Activated naive CD8-positive, alpha-beta T cell (primary cell): Measurements from ENCODE around the gene ICAM5.

Experiments
- H3K27ac Mint-ChIP-seq: one replicate; pipeline ENCODE4 v1.8.0; 2021; ENCODE audit warnings: mixed read lengths
- H3K27me3 Mint-ChIP-seq: one replicate; pipeline ENCODE4 v1.8.0; 2021; ENCODE audit warnings: mixed read lengths
- H3K36me3 Mint-ChIP-seq: one replicate; pipeline ENCODE4 v1.8.0; 2021; ENCODE audit warnings: mixed read lengths
- H3K4me1 Mint-ChIP-seq: one replicate; pipeline ENCODE4 v1.8.0; 2021; ENCODE audit warnings: low read depth, mixed read lengths
- H3K4me3 Mint-ChIP-seq: one replicate; pipeline ENCODE4 v1.8.0; 2021; ENCODE audit warnings: mild to moderate bottlenecking, mixed read lengths
- H3K9me3 Mint-ChIP-seq: one replicate; pipeline ENCODE4 v1.8.0; 2021; ENCODE audit warnings: low read depth, mixed read lengths

The ICAM5 gene

DNA sequence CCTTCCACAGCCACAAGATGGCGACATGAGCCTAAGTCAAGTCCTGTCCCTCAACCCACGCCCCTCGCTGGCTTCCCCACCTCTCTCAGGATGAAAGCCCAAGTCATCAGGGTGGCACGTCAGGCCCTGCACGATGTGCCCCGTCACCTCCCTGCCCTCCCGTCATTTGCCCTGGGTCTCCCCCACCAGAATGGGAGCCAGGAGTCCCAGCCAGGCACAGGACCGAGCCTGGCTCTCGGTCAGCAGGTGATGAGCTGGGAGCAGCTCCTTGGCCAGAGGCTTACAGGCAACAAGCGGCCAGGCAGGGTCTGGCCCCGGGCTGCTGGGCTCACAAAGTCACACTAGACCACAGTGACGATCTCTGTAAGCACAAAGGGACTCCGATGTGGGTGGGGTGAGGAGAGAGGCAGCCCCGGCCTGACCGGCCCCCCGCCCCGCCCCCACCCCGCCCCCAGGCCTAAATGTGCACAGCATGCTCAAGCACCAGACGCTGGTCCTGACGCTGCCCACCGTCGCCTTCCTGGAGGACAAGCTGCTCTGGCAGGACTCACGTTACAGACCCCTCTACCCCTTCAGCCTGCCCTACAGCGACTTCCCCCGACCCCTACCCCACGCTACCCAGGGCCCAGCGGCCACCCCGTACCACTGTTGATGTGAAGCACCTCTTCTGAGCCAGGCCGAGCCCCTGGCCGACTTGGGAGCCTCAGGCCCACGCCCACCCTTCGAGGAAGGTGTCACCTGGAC is 30.4 kb upstream of the ICAM5 start:
- Mint-ChIP-seq H3K27me3 (no peaks in the 10 kb centered on the region), H3K4me1 (peaks cover 19% of the 10 kb centered on the region), H3K27ac (peak overlapping the region; percentile 58), H3K4me3 (no peak overlapping the region), H3K36me3 (peaks cover 7% of the 10 kb centered on the region), H3K9me3 (no peaks in the 10 kb centered on the region)

DNA sequence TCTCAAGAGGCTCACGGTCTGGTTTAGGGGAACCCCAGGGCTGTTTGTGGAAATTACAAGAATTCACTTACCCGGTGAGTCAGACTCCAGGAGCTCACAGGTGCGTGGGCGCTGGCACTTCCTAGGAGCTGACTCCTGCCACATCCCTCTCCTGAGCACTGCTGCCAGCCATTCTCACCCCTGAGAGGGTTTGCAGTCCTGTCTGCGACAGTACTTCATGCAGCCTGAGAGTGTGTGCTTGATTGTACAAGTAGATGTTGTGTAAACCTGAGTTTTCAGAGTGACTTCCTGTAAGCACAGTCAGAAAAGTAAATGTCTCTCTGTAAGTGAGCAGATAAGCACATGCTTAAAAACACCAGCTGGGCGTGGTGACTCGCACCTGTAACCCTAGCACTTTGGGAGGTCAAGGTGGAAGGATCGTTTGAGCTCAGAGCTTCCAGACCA is 29.6 kb upstream of the ICAM5 start:
- H3K36me3 Mint-ChIP-seq, result peaks cover 6% of the 10 kb centered on the region

DNA sequence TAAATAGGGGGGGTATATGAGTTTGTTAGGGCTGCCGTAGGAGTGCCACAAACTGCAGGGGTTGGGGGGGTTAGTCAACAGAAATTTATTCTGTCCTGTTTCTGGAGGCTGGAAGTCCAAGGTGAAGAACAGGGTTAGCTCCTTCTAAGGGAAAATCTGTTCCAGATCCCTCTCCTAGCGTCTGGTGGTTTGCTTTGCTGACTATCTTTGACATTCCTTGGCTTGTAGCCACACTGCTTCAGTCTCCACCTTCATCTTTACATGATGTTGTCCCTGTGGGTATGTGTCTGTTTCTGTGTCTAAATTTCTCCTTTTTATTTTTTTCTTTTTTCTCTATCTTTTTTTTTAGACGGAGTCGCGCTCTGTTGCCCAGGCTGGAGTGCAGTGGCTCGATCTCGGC is 27.0 kb upstream of the ICAM5 start:
- Mint-ChIP-seq H3K4me1 (peaks cover 17% of the 10 kb centered on the region), H3K4me3 (no peak overlapping the region), H3K9me3 (no peaks in the 10 kb centered on the region), H3K27ac (no peak overlapping the region), H3K27me3 (no peaks in the 10 kb centered on the region), H3K36me3 (no peaks in the 10 kb centered on the region)

More for the DNA sequence above, 29.6 kb upstream of the ICAM5 start:
- Mint-ChIP-seq H3K9me3 (no peaks in the 10 kb centered on the region), H3K27ac (peak overlapping the region; percentile 83), H3K27me3 (no peaks in the 10 kb centered on the region), H3K4me1 (peaks cover 19% of the 10 kb centered on the region), H3K4me3 (peak overlapping the region; percentile 52)

DNA sequence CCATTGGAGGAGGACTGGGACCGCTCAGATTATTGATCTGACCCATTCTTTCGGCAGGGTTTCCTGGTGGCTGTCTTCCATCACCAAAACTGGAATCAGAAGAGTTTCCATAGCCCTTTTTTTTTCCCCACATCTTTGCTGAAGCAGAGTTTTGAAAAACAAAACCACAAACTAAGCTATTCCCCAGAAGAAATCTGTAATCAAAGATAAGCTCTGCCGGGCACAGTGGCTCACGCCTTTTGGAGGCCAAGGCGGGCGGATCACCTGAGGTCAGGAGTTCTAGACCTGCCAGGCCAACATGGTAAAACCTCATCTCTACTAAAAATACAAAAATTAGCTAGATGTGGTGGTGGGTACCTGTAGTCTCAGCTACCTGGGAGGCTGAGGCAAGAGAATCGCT is 23.0 kb upstream of the ICAM5 start:
- no peaks in the 10 kb centered on the region for H3K36me3 Mint-ChIP-seq
- H3K4me3 Mint-ChIP-seq, result no peak overlapping the region
- no peak overlapping the region for H3K27ac Mint-ChIP-seq
- H3K4me1 Mint-ChIP-seq, result peaks cover 5% of the 10 kb centered on the region
- no peaks in the 10 kb centered on the region for H3K9me3 Mint-ChIP-seq
- no peaks in the 10 kb centered on the region for H3K27me3 Mint-ChIP-seq

DNA sequence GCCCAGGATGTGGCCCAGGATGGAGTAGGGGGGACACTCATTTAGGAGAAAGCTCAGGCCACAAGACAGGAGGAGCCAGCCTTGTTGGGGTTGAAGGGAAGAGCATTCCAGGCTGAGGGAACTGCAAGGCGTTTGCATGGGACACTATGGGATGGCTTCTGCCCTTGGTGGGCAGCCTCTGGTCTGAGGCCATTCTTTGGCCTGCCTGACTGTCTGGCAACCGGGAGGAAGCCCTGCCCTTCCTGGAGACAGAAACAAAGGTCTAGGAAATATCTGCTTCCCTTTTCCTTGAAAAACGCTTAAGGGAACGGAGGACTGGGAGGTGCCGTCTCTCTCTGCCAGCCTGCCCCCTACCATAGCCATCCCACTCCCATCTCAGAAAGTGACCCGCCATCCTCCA is 21.7 kb upstream of the ICAM5 start:
- Mint-ChIP-seq H3K9me3 (no peaks in the 10 kb centered on the region), H3K4me1 (peaks cover 12% of the 10 kb centered on the region), H3K4me3 (no peak overlapping the region), H3K36me3 (no peaks in the 10 kb centered on the region), H3K27me3 (no peaks in the 10 kb centered on the region), H3K27ac (no peak overlapping the region)

DNA sequence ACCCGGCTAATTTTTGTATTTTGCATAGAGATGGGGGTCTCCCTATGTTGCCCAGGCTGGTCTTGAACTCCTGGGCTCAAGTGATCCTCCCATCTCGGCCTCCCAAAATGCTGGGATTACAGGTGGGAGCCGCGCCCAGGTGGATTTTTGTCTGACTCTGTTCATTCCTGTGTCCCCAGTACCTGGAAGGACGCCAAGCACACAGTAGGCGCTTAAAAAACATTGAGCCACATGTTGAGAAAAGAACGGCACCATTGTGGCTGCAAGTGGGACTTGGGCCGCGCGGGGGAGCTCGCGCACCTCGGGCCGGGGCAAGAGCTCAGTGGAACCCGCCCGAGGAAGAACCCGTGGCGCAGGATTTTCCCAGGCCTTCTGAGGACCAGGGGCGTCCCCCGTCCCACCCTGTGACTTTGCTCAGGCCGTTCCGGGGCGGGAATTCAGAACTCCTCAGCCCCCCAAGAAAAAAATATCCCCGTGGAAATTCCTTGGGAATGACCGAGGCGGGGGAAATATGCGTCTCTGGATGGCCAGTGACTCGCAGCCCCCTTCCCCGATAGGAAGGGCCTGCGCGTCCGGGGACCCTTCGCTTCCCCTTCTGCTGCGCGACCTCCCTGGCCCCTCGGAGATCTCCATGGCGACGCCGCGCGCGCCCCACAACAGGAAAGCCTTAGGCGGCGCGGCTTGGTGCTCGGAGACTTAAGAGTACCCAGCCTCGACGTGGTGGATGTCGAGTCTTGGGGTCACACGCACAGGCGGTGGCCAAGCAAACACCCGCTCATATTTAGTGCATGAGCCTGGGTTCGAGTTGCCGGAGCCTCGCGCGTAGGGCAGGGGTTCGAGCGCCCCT is 20.2 kb upstream of the ICAM5 start:
- peak overlapping the region; percentile 81 for H3K4me3 Mint-ChIP-seq
- no peaks in the 10 kb centered on the region for H3K9me3 Mint-ChIP-seq
- H3K27me3 Mint-ChIP-seq, result no peaks in the 10 kb centered on the region
- H3K27ac Mint-ChIP-seq, result no peak overlapping the region
- peaks cover 14% of the 10 kb centered on the region for H3K4me1 Mint-ChIP-seq
- H3K36me3 Mint-ChIP-seq, result peaks cover under 1% of the 10 kb centered on the region

DNA sequence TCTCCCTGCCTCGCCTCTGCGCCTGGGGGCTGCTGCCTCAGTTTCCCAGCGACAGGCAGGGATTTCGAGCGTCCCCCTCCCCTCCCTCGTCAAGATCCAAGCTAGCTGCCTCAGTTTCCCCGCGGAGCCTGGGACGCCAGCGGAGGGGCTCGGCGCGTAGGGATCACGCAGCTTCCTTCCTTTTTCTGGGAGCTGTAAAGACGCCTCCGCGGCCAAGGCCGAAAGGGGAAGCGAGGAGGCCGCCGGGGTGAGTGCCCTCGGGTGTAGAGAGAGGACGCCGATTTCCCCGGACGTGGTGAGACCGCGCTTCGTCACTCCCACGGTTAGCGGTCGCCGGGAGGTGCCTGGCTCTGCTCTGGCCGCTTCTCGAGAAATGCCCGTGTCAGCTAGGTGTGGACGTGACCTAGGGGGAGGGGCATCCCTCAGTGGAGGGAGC is 19.6 kb upstream of the ICAM5 start:
- Mint-ChIP-seq H3K36me3 (peaks cover 4% of the 10 kb centered on the region), H3K4me1 (peaks cover 14% of the 10 kb centered on the region), H3K27me3 (no peaks in the 10 kb centered on the region), H3K4me3 (peak overlapping the region; percentile 81), H3K9me3 (no peaks in the 10 kb centered on the region), H3K27ac (peak overlapping the region; percentile 54)

DNA sequence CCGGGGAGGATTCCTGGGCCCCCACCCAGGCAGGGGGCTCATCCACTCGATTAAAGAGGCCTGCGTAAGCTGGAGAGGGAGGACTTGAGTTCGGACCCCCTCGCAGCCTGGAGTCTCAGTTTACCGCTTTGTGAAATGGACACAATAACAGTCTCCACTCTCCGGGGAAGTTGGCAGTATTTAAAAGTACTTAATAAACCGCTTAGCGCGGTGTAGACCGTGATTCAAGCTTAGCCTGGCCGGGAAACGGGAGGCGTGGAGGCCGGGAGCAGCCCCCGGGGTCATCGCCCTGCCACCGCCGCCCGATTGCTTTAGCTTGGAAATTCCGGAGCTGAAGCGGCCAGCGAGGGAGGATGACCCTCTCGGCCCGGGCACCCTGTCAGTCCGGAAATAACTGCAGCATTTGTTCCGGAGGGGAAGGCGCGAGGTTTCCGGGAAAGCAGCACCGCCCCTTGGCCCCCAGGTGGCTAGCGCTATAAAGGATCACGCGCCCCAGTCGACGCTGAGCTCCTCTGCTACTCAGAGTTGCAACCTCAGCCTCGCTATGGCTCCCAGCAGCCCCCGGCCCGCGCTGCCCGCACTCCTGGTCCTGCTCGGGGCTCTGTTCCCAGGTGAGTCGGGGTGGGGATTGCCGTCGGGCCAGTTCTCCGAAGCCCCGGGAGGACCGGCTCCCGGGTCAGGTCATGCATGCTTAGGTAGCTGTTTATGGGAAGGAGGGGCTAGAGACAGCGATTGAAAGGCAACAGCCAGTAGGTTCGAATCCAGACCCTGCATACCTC is 18.9 kb upstream of the ICAM5 start, which contains the start of gene ICAM1:
Gene ICAM1, plus strand, starts transcription at position 505 of the 779 bp plus-strand sequence. Its CDS starts 40 bp downstream, at position 545.
- H3K36me3 Mint-ChIP-seq, result peaks cover 4% of the 10 kb centered on the region
- H3K27me3 Mint-ChIP-seq, result no peaks in the 10 kb centered on the region
- peaks cover 14% of the 10 kb centered on the region for H3K4me1 Mint-ChIP-seq
- H3K27ac Mint-ChIP-seq, result peak within 1 kb of the TSS; percentile 54
- peak within 1 kb of the TSS; percentile 81 for H3K4me3 Mint-ChIP-seq
- no peaks in the 10 kb centered on the region for H3K9me3 Mint-ChIP-seq

DNA sequence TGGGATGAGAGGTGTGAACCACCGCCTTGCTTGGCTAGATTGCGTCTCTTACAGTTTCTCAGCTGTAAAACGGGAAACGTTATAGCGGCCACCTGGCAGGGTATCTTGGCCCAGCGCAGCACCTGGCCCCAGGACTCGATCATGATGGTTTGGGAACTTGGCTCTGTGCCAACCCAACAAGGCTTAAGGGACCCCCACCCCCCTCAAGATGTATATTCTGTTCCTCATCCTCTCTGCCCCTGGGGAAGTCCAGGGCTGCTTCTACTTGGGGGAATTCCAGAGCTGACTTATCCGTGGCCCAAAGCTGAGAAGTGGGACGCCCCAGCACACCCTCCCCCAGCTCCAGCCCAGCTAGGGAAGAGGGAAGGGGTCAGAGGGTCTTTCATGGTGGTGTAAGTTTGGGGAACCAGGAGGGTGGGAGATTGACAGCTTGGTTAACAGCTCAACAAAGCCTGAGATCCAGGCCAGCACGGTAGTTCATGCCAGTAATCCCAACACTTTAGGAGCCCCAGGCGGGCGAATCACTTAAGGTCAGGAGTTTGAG is 18.1 kb upstream of the ICAM5 start:
- Mint-ChIP-seq H3K27me3 (no peaks in the 10 kb centered on the region), H3K9me3 (no peaks in the 10 kb centered on the region), H3K4me3 (peak overlapping the region; percentile 81), H3K36me3 (peaks cover 4% of the 10 kb centered on the region), H3K27ac (peak overlapping the region; percentile 54), H3K4me1 (peaks cover 14% of the 10 kb centered on the region)

DNA sequence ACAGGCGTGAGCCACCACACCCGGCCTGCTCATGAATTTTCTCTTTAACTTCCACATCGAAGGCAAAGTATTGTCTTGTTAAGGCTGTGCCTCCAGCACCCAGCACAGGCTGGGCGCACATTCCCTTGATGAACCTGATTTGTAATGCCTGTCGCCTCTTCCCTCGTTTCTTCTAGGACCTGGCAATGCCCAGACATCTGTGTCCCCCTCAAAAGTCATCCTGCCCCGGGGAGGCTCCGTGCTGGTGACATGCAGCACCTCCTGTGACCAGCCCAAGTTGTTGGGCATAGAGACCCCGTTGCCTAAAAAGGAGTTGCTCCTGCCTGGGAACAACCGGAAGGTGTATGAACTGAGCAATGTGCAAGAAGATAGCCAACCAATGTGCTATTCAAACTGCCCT is 15.2 kb upstream of the ICAM5 start:
- Mint-ChIP-seq H3K27me3 (no peaks in the 10 kb centered on the region), H3K27ac (peak overlapping the region; percentile 22), H3K4me3 (no peak overlapping the region), H3K4me1 (peaks cover 18% of the 10 kb centered on the region), H3K9me3 (no peaks in the 10 kb centered on the region), H3K36me3 (peaks cover 4% of the 10 kb centered on the region)

DNA sequence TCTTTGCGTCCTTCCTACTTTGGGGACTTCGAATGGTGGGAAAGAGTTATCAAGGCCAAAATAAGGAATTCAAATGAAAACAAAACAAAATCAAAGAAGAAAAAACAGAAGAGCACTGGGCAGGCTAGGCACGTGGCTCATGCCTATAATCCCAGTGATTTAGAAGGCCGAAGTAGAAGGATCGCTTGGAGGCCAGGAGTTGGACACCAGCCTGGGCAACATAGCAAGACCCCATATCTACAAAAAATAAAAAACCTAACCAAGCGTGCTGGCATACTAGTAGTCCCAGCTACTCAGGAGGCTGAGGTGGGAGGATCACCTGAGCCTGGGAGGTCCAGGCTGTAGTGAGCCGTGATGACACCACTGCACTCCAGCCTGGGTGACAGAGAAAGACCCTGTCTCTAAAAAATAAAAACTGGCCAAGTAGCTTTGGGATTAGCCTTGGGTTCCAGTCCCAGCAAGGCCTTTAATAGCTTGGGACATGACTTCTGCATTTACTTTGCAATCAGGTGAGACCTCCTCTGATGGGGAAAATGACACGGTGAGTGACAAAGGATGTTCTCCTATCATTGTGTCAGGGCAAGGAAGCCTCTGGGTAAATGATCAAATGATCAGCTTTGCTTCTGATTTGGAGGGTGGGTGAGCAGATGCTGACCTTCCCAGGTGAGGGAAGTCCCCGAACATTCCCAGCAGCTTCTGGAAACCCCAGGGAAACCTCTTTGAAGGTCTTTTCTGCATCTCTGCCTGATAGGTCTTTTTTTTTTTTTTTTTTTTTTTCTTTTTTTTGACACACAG is 11.8 kb upstream of the ICAM5 start:
- Mint-ChIP-seq H3K9me3 (no peaks in the 10 kb centered on the region), H3K4me3 (no peak overlapping the region), H3K27ac (no peak overlapping the region), H3K36me3 (peaks cover 4% of the 10 kb centered on the region), H3K27me3 (no peaks in the 10 kb centered on the region), H3K4me1 (peaks cover 11% of the 10 kb centered on the region)

DNA sequence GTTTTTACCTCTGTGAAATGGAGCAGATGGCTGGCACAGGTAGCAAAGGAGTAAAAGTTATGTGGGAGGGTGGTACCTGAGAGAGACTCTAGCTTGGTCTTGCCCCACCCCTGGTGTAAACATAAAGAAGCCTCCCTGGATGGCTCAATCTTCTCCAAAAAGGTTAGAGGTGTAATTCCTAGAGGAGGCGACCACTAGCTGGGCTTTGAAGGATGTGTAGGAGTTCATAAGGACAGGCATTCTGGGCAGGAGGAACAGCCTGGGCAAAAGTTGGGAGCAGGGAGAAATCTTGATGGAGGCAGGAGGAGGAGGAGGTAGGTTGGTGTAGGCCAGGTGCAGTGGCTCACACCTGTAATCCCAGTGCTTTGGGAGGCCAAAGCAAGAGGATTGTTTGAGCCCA is 10.8 kb upstream of the ICAM5 start:
- no peaks in the 10 kb centered on the region for H3K27me3 Mint-ChIP-seq
- H3K4me3 Mint-ChIP-seq, result no peak overlapping the region
- peaks cover 4% of the 10 kb centered on the region for H3K36me3 Mint-ChIP-seq
- H3K9me3 Mint-ChIP-seq, result no peaks in the 10 kb centered on the region
- H3K4me1 Mint-ChIP-seq, result peaks cover 10% of the 10 kb centered on the region
- no peak overlapping the region for H3K27ac Mint-ChIP-seq

DNA sequence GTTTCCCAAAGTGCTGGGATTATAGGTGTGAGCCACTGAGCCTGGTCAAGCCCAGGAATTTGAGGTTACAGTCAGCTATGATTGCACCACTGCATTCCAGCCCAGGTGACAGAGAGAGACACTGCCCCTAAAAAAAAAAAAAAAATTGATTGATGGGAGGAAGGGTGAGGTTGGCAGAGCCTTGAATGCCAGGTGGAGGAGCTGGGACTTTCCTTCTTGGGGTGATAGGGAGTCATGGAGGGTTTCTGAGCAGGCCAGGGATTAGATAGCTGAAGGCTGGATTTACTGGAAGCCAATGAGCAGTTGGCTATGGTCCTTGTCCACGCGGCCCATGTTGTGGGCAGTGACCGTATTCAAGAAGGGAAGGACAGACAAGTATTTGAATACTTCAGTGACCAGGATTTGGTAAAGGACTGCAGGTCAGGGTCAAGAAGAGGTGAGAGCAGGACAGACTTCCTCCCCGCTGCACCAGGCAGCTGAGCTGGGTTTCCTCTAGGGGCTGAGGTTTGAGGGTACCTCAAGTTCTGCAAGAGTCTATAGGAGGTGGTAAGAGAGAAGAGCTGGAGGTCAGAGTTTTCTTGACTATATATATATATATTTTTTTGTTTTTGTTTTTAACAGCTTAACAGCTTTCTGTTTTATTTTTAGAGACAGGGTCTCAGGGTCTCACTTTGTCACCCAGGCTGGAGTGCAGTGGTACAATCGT is 9.9 kb upstream of the ICAM5 start:
- Mint-ChIP-seq H3K36me3 (peaks cover under 1% of the 10 kb centered on the region), H3K4me1 (peaks cover 9% of the 10 kb centered on the region), H3K27ac (no peak overlapping the region)

More for the DNA sequence above, 9.9 kb upstream of the ICAM5 start:
- Mint-ChIP-seq H3K27me3 (no peaks in the 10 kb centered on the region), H3K4me3 (no peak overlapping the region), H3K9me3 (no peaks in the 10 kb centered on the region)
